HL-60 (cell line): Measurements from ENCODE around the gene UNC13B.

Experiments
- CTCF ChIP-seq: IDR thresholded peaks from one replicate; pipeline ENCODE4 v1.5.1; 2011; ENCODE audit warnings: low read length, control low read depth, inconsistent platforms; ENCODE audit not compliant: insufficient read depth
- POLR2AphosphoS5 ChIP-seq: IDR thresholded peaks from 2 replicates; pipeline ENCODE4 v1.6.1; 2012; ENCODE audit warnings: low read depth
- REST ChIP-seq: IDR thresholded peaks from 2 replicates; pipeline ENCODE4 v1.6.1; 2012; ENCODE audit warnings: low read depth; ENCODE audit not compliant: insufficient replicate concordance

- no peak for TF ChIP-seq CTCF
- no peak for TF ChIP-seq REST
- TF ChIP-seq POLR2AphosphoS5 = no peak
These were observed 180.6 kb downstream of the UNC13B start for GRCh38 chr9:35342221-35342958.
